Fibroblast of peridontal ligament (primary cell): ENCODE measurements around the gene CTNNA3.

Source experiments
- DNase-seq: peaks from one replicate; pipeline ENCODE4 v3.0.0-alpha.2; 2010; ENCODE audit errors: extremely low read depth

CTNNA3 gene

GRCh38 chr10:66148312-66148711 is 1547.7 kb downstream of the CTNNA3 start:
- DNase-seq, result no peak

DNA sequence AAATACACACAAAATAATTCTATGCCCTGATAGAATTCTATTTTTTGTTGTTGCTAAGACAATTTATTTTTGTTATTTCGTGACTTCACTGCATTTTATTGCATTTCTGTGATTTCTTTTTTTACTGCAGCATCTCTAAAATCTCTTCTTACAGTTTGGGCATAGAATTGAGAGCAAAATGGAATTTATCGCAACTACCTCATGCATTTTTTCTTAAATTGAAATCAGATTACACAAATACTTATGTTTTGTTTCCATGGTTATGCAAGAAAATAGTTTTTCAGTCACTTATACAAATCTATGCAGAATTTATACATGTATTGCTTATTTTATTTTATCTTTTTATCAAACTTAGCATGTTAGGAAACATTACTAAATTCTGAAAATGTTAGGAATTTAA is 1552.0 kb downstream of the CTNNA3 start:
- DNase-seq, result no peak

DNA sequence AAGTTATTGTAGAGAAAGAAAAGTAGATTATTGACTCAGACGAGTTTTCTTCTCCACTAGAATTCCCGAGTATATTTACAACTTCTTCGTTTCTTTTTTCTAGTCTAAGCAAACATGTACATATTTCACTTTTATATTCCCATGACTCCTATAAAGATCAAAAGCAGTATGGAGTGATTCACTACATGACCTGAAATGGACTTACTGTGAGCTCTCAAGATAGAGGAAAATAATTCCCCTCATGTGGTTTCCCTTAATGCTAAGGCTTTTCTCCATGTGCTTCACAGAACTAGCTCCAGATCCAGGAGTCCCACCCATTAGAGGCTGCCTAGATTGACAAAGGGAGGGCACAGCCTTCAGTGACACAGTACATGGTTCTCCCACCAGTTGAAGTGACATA is 1593.2 kb downstream of the CTNNA3 start:
- DNase-seq, result no peak

DNA sequence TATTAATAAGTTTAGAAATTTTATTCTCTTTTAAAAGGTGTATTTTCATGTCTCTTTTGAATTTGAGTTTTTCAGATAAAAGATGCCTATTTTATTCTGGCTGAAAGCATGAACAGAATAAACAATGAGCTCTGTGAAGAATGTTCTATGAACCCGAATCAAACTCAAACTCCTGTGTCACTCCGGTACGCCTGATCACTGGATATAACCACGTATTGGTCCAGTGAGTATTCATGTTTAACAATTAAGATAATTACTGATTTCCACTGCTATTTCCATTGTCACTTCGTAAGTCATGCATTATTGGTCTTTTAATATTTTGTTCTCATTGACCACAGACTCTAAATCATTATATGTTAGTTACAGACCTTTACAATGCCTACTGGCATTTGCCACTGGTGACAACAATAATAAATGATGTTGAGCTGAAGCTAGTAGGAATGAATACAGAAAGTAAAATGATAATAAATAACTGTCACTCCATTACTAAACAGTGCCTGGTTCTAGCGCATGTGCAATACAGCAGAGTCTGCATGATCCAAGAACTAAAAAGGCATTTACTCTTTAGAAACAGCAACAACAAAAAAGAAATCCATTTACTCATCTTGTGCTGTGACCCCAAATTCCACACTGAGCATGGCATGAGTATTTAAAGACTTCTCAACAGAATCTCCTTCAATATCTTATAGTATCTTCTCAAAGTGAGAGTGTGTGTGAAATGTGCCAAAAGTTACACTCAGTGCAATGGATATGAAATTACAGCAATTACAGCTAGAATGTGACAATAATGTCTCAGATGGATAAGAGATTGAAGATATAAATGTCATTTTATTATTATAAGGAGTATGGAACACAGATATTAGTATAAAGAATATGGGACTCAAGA is 1597.2 kb downstream of the CTNNA3 start:
- no peak for DNase-seq

- no peak for DNase-seq
Measured at GRCh38 chr10:66095610-66096009, 1600.4 kb downstream of the CTNNA3 start.

GRCh38 chr10:66085906-66086305 is 1610.1 kb downstream of the CTNNA3 start:
- no peak for DNase-seq

DNA sequence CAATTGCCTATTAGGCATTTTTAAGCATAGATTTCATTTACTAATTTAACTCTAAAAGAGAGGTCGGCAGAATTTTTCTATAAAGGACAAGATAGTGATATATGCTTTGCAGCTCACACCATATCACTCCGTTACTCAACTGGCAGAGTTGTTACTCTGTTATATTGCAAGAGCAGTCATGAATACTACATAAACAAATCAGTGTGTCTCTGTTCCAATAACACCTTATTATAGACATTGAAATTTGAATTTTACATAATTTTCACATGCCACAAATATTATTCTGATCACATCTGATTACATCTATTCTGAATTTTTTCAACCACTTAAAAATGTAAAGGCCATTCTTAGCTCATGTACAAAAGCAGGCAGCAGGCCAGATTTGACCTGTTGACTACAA is 1624.1 kb downstream of the CTNNA3 start:
- no peak for DNase-seq

DNA sequence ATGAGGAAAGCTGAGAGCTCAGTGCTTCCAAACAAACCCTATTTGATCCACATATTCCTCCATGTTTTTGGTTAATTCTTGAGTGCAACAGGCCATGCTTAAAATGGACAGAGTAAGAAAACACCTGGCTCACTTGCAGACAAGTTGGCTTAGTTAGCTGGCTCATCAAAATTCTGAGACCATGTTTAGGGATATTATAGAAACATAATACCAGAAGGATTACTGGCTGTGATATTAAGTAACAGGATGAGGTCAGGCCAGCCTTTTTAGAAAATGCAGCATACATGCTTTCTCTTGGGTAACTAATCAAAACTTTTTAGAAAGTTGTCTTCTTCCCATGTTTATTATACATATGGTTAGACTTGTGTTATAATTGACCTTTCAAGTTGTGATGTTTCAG is 1637.4 kb downstream of the CTNNA3 start:
- no peak for DNase-seq

GRCh38 chr10:66049335-66049734 is 1646.7 kb downstream of the CTNNA3 start:
- no peak for DNase-seq

GRCh38 chr10:66045859-66046258 is 1650.1 kb downstream of the CTNNA3 start:
- DNase-seq, result no peak

DNA sequence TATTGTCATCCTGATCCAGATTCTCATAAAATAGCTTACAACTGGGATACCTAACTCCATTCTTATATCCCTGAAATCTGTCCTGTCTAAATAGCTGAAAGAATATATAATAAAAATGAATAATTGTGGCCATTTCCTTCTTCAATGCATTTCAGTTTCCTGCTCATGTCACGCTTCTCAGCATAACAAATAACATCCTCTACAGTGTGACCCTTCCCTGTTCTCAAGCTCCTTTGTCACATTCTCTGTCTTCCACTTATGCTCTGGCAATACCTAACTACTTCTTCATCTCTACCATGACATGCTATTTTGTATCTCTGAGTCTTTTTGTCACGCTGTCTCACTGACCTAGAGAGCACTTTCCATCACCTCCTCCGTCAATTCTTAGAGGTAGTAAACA is 1654.2 kb downstream of the CTNNA3 start:
- no peak for DNase-seq

DNA sequence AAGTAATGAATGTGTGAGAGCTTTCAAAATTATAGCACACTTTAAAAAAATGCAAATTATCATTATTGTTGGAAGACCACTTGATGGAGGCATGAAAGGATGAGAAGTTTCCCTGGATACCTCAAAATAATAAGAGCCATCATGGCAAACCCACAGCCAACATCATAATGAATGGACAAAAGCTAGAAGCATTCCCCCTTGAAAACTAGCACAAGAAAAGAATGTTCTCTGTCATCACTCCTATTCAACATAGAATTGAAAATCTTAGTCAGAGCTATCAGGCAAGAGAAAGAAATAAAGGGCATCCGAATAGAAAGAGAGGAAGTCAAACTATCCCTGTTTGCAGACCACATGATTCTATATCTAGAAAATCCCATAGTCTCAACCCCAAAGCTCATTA is 1657.4 kb downstream of the CTNNA3 start:
- no peak for DNase-seq

GRCh38 chr10:66026321-66026720 is 1669.7 kb downstream of the CTNNA3 start:
- no peak for DNase-seq

DNA sequence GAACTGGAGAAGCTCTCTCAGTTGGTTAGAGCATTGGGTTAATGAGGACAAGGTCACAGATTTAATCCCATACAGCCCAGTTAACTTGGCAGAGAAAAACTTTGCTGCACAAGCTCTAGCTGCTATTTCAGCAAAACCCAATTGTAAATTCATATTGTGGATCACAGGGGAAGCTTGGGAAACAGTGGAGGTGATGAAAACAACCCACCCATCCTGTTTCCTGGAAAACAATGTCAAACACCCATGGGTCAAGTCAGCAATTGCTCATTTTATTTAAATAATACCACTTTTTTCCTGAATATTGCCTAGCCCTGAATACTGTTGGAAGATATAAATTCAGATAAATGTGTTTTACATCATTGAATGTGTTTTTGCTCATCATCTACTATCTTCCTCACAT is 1670.8 kb downstream of the CTNNA3 start:
- no peak for DNase-seq

DNA sequence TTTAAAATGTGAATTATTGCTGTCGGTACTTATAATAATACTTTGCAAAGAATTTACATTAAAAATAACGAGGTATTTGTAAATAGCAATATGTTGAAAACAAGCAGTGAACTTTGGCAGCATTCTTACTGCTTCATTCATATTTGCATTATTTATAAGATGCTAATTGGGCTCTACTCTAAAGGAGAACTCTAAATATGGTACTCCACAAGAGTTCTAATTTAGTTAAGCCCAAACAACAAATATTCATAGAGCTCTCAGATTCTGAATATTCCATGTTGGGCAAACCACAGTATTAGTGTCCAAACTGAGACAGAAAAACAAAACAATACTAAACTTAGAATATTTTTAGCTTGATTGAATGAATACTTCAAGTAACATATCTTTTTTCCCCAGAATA is 1674.6 kb downstream of the CTNNA3 start:
- no peak for DNase-seq

GRCh38 chr10:66008221-66008620 is 1687.8 kb downstream of the CTNNA3 start:
- DNase-seq, result no peak

DNA sequence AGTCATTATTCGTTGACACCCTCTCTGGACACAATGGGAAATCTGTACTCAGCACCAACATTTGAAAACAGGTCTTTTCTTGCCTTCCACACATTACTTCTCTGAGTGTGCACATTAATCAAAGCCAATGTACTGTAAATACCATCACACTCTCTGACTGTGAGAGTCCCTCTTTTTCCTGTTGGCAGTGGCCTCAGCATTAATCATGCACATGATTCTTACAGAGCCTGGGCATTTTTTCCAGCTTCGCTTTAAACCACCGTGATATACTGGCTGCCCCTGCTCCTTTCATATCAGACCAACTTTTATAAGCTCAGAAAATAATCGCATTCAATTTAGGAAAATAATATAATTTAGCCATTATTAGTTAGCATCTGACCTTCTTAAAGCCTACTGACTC is 1689.6 kb downstream of the CTNNA3 start:
- DNase-seq, result no peak

- no peak for DNase-seq
Measured at GRCh38 chr10:65993451-65993850, 1702.5 kb downstream of the CTNNA3 start.

DNA sequence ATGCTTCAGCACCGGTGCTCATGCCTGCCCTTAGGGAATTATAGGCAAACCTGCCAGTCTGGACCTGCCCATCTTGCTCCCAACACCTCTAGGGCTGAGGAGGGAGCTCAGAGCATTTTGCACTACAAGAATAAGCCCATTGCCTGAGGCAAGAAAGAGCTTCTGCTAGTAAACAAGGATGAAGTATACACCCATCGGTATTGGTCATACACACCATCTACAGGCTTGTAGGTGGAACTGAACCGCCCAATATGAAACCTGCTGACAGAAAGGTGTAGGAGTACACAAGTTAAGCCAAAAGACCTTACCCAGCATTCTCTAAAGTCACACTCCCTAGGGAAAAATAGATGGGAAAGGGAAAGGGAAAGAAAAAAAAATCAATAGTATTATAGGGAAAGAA is 1727.1 kb downstream of the CTNNA3 start:
- no peak for DNase-seq

- no peak for DNase-seq
Measured at GRCh38 chr10:65968437-65968836, 1727.6 kb downstream of the CTNNA3 start.

- no peak for DNase-seq
Measured at GRCh38 chr10:65964205-65964604, 1731.8 kb downstream of the CTNNA3 start.

GRCh38 chr10:65952086-65952485 is 1743.9 kb downstream of the CTNNA3 start:
- no peak for DNase-seq

DNA sequence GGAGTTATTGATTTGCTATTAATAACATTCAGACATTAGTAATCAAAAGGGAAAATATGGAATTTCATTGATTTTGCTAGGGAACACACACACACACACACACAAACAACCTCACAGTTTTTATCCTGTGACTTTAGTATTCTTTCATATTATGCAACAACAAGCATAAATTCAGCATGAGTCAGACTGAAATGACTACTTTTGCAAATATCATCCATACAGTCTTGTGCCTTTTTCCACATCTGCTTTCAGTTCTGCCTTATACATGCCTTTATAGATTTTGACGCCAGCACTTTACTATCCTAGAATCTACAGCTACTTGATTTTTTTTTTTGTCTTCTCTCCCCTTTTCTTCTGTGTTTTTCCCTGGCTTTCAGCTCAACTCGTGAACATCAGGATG is 1745.9 kb downstream of the CTNNA3 start:
- no peak for DNase-seq

DNA sequence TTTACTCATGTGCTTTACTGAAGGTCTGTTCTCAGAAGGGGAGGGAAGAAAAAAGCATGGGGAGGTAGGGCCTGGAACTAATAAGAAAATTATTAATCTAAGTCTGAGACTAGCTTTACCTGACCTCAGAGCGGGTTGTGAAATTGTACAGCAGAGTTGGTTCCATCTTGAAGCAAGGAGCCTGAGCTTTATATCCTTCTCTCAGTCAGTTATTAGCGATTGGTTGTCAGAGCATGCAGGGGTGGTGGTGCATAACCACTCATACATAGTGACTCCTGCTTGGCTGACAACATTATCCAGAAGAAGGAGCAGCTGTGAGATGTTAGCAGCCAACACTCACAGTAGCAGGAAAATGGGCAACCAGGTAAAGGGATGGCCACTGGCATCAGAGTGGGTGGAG is 1746.5 kb downstream of the CTNNA3 start:
- no peak for DNase-seq
